IPS-11a (cell line): ENCODE data around the gene PSMD8.
"Not testable (repeated sequence)": the region's sequence is repeated elsewhere in the genome, so short reads cannot be mapped to it uniquely, and the experiment has no call there.

Experiments
- H3K4me3 ChIP-seq: one replicate; pipeline ENCODE4 v1.5.1; 2013; ENCODE audit warnings: low read depth, low read length, control low read depth

PSMD8 gene

DNA sequence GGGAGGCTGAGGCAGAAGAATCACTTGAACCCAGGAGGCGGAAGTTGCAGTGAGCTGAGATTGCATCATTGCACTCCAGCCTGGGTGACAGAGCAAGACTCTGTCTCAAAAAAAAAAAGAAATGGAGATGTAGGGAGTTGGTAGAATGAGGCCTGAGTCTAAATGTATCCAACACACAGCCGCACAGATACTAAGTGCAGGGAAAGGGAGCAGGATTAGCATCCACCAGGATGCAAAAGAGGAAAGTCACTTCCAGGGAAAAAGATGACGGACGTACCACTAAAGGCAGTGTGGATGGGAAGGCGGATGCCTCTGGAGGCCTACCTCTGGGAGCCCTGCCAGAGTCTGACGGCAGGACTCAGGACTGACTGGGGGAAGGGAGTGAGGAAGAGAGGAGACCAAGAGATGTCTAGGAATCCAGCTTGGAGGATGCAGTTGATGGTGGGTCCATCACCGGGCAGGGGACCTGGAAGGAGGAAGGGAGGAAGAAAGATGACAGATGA lies 35.3 kb downstream of the PSMD8 start:
- H3K4me3 ChIP-seq, result no peak overlapping the region

DNA sequence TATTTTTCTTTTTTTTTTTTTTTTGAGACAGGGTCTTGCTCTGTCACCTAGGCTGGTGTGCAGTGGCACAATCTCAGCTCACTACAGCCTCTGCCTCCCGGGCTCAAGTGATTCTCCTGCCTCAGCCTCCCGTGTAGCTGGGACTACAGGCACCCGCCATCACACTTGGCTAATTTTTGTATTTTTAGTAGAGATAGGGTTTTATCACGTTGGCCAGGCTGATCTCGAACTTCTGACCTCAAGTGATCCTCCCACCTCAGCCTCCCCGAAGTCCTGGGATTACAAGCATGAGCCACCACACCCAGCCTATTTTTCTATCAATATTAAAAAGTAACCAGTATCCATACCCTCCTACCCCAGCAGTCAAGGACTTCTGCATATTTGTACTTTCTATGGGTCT lies 36.0 kb downstream of the PSMD8 start:
- H3K4me3 ChIP-seq, result not testable (repeated sequence)

DNA sequence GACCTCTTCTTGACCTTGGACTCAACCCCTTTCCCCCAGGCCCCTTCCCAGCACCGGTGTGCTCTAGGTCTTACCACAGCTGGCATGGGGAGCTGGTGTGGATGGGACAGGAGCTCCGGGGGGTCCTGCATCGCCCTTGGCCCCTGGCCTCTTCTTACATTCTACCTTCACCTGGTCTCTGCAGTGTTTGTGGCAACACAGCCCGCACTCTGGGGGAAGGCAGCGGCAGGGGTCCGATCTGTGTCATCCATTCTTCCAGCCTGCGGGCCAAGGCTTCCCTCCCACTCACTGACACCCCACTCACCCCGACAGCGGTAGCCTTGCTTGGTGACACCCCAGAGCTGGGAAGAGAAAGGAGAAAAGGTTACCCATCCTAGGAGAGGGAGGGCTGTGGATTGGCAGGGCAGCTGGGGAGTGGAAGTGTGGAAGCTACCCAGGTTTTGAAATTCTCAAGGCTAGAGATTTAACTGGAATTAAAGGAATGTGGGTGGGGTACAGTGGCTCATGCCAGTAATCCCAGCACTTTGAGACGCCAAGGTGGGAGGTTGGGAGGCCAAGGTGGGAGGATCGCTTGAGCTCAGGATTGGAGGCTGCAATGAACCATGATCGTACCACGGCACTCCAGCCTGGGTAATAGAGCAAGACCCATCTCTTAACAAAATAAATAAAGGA lies 36.8 kb downstream of the PSMD8 start:
- no peak overlapping the region for H3K4me3 ChIP-seq

DNA sequence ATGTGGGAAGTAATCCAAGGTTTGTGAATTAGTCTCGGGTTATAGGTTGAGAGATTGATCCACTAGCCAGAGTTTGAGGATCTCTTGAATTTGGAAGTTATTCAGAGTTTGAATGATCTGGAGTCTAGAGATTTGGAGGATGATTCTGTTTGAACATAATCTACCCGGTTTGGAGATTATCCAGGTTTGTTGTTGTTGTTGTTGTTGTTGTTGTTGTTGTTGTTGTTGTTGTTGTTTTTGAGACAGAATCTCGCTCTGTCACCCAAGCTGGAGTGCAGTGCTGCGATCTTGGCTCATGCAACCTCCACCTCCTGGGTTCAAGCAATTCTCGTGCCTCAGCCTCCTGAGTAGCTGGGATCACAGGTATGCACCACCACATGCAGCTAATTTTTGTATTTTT lies 37.5 kb downstream of the PSMD8 start:
- H3K4me3 ChIP-seq, result not testable (repeated sequence)

DNA sequence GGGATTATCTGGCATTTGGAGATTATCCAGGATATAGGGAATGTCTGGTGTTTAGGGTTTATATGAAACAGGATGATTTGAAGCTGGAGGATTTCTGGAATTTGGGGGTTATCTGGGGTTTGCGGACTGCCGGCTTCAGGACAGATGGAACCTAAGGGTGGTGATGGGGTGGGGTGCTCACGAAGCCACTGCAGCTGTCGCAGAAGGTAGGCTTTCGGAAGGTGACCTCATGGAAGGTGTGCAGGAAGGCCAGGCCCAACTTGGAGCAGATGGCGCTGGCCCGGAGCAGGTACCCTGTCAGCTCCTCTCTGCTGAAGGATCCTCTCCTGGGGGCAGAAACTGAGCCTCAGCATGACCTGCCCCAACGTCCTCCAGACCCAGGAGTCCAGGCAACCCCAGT lies 38.1 kb downstream of the PSMD8 start:
- H3K4me3 ChIP-seq, result no peak overlapping the region

DNA sequence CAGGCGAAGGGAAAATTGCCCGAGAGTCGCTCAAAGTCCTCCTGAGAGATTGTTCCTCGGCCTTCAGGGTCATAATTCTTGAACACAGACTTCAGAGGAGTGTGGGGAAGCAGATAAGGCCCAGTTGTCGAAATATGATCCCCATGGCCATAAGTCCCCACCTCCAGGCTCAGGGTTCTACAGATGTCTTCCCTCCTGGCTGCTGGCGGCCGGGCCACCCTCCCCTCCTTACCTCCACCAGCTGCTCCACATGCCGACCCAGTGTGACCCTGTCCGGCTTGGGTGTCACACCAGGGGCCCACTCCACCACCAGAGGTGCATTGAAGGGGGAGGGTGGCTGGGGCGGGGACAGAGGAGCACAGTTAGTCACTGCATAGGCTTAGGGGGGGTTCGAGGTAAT lies 38.6 kb downstream of the PSMD8 start:
- H3K4me3 ChIP-seq, result no peak overlapping the region

DNA sequence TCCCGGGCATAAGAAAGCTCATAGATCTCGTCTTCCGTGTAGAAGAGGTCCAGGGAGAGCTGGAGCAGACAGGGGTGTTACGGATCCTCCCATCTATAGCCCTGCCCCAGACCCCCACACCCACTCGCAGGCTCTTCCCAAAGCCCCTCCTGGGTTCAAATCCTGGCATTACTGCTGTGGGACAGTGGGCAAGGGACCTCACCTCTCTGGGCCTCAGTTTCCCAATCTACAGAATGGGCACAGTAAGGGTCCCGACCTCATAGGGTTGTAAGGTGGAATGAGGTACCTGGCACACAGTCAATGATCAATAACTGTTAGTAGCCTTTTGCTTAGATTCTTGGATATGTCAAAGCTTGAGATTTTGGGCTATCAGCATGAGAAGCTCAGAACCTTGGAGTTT lies 39.0 kb downstream of the PSMD8 start:
- H3K4me3 ChIP-seq, result no peak overlapping the region

DNA sequence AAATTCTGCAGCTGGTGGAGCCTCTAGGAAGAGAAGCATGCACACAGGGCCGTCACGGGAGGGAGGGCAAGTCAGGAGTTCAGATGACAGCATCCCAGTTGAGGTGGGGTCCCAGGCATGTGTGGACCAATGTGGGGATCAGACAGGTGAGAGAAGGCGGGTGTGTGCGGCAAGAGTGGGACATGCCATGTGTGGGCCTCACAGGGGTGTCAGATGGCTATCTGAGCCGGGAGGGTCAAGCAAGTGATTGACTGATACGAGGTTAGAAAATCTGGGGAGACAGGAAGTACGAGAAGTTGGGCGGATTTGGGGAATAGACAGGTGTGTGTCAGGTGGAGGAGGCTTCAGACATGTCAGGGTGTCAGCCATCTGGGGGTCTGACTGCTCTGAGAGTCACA lies 42.8 kb downstream of the PSMD8 start:
- H3K4me3 ChIP-seq, result no peak overlapping the region

DNA sequence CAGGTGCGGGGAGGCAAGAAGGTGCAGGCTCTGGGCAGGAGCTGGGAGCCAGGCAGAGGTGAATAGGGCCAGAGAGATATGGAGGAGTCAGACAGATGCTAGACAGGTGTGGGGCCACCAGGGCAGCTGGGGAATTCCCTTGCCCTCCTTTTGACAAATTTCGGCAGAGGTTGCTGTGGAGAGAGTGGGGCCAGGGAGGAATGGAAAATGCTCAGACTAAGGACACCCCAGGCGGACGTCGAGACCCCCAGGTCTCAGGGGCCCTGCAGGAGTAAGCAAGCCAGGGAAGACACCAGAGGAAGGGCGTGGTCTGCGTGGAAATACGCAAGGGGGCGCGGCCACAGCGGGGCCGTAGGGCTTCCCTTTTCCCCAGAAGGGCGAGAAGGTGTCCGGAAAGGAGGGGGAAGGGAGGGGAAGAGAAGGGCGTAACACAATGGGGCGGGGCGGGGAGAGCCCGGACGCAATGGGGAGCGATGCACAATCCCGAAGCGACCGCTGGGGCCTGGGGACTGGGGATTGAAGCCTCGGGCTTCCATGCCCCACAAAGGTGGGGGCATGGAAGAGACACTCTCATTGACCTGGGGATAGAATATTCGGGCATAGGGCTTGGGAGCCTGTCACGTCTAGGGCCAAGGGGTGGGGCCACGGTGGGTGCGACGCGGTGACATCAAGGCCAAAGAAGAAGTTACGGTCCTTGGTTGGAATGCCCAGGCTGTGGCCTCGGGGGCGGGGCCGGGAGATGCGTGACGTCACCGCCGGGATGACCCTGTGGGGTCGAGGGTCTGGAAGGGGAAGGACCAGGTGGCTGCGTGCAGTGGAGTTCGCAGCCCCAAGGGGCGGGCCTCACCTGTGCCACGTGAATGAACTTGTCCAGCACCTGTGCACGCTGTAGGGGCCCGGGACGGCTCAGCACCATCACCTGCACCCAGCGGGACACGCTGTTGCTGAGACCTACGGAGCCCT lies 43.5 kb downstream of the PSMD8 start:
- H3K4me3 ChIP-seq, result peak overlapping the region; percentile 57

DNA sequence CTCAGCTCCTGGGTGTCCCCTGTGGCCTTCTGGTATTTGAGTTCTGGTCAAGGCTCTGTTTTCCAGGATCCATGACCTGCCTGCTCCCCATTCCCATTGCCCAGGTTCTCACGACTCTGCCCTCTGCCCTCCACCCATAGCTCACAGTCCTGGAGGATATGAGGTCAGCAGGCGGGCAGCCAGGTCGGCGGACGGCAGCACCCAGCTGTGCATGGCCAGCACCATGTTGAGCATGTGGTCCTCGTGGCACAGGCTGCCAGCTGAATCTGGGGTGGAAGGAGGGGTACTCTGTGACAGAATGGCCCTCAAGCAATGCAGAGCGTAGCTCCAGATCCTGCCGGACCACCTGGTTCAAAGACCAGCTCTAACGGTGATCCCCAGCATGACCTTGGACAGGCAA lies 46.6 kb downstream of the PSMD8 start:
- no peak overlapping the region for H3K4me3 ChIP-seq

DNA sequence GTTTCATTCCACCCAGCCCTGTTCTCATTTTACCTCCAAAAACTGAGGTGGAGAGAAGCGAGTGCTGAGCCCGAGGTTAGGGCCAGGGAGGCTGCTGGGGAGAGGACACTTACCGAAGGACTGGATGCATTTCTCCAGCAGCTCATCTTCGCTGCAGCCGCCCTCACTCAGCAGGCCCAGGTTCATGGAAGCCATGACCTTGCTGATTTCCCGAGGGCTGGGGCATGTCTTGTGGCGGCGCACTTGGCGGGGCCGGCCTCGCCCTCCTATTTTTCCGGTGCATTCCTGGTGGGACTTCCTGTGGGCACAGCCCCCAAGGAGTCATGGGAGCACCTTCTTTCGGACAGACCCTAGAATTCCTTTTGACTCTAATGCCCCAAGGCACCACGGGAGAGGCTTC lies 47.5 kb downstream of the PSMD8 start:
- H3K4me3 ChIP-seq, result no peak overlapping the region

DNA sequence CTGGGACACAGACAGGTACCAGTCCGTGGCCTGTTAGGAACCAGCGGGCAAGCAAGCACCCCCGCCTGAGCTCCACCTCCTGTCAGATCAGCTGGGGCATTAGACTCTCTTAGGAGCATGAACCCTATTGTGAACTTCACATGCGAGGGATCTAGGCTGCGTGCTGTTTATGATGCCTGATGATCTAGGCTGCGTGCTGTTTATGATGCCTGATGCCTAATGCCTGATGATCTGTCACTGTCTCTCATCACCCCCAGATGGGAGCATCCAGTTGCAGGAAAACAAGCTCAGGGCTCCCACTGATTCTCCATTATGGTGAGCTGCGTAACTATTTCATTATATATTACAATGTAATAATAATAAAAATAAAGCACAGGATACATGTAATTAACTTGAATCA lies 48.1 kb downstream of the PSMD8 start:
- no peak overlapping the region for H3K4me3 ChIP-seq

DNA sequence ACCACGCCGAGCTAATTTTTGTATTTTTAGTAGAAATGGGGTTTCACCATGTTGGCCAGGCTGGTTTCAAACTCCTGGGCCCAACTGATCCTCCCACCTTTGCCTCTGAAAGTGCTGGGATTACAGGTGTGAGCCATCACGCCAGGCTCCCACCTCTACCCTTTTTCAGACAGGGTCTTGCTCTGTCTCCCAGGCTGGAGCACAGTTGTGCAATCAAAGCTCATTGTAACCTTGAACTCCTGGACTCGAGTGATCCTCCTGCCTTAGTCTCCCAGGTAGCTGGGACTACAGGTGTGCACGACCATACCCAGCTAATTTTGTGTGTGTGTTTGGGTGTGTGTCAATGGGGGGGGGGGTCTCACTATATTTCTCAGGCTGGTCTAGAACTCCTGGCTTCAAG lies 49.9 kb downstream of the PSMD8 start:
- no peak overlapping the region for H3K4me3 ChIP-seq

DNA sequence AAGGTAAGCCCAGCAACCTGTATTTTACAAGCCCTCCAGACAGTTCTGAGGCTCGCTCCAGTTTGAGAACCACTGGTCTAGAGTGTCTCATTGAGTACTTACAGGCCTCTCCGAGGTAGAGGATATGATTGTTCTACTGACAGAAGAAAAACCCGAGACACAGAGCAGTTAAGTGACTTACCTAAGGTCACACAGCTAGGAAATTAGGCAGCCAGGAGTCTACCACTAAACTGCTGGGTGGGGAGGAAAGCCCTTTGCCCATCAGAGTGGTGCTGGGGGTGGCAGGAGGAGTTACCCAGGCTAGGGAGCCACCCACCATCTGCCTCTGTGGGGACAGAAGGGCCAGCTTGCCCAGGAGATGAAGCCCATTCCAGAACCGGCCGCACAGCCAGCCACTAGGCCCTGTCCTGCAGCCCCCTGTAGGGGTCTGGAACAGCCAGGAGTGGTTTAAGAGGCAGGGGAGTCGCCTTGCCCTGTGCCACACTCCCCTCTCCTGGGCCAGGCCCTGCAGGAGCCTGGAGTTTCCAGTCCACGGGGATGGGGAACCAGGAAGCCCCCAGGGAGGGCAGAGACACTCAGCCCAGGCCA lies 50.9 kb downstream of the PSMD8 start:
- H3K4me3 ChIP-seq, result no peak overlapping the region

DNA sequence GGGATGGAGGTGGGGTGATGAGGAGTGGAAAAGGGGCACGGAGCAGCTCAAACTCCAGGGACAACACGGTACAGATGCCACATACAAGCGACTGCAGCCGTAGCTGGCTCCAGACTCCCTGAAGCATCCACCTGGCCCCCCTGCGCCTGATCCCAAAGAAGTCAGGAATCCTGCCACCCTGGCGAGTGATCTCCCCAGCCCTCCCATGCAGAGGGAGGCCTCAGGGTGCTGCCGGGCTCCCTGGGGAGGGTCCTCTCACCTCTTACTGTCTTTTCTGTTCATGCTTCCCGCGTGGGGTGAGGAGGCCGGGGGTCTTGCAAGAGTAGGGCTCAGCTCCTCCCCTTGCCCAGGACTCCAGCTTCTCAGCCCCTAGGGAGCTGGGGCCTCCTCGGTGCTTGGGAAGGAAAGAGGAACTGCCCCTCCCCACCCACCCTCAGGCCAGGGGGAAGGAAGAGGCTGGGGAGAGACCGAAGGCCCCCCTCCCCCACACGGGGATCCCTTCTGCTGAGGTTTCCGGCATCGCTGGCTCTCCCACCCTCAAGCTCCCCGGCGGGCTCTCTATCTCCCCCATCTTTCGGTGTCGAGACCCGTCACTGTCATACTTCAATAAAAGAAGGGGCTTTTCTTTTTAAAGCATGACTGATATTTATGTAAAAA lies 51.6 kb downstream of the PSMD8 start, which contains the start of gene RASGRP4:
TSS of gene RASGRP4 (minus strand) at position 410 of the 657 bp plus-strand sequence. CDS start at position 282, 128 bp downstream.
- no peak within 1 kb of the TSS for H3K4me3 ChIP-seq

DNA sequence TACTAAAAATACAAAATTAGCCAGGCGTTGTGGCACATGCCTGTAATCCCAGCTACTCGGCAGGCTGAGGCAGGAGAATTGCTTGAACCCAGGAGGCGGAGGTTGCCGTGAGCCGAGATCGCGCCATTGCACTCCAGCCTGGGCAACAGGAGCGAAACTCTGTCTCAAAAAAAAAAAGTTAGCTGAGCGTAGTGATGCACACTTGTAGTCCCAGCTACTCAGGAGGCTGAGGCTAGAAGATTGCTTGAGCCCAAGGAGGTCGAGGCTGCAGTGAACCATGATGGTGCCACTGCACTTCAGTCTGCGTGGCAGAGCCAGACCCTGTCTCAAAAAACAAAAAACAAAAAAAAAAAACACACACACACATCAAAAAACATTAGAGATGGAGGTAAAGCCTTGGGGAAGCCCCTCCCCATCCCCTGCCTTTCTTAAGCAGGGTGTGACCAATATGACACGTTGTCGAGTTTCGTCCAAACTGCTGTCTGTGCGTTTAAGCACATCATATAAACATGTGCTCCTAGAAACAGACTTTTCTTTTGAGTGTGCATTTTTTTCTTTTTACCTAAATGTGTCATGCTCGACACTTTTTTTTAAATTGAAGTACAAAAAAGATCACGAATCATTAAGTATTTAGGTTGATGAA lies 52.8 kb downstream of the PSMD8 start:
- not testable (repeated sequence) for H3K4me3 ChIP-seq

DNA sequence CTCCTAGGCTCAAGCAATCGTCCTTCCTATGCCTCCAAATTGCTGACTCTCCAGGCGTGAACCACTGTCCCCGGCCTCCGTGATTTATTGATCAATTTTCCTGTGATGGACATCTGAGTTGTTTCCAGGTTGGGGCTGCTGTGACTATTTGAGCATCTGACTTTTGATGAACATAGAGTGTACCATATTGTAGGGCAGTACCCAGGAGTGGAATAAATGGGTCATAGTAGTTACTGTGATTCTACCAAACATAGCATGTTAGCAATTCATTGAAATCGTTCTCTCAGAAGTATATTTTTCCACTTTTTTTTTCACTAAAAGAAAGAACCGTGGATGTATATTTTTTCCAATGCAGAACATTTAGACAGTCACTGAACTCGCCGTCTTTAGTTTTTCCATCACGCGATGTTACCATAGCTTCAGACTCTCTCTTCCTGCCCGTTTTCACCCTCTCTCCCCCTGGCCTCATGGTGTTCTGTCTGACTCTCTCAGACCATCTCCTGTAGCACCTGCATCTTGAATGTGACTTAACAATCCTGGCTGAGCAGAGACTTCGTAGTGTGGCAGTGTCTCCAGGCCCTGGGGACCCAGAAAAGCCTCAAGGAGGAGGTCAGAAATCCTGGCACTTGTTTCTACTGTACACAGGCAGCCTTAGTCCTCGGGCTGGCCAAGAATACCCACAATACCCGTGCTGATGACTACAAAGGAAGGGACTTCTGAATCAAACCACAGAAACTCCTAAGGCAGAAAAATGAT lies 54.9 kb downstream of the PSMD8 start:
- H3K4me3 ChIP-seq, result no peak overlapping the region

DNA sequence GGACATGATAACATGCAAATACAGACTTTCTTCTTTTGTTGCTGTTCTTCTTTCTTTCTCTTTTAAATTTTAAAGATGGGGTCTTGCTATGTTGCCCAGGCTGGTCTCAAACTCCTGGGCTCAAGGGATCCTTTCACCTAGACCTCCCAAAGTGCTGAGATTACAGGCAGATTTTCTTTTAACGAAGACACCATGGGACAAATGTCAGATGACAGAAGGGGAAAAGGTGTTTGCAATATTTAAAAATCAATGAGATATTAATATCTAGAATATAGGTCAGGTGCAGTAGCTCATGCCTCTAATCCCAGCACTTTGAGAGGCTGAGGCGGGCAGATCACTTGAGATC lies 55.4 kb downstream of the PSMD8 start:
- no peak overlapping the region for H3K4me3 ChIP-seq

DNA sequence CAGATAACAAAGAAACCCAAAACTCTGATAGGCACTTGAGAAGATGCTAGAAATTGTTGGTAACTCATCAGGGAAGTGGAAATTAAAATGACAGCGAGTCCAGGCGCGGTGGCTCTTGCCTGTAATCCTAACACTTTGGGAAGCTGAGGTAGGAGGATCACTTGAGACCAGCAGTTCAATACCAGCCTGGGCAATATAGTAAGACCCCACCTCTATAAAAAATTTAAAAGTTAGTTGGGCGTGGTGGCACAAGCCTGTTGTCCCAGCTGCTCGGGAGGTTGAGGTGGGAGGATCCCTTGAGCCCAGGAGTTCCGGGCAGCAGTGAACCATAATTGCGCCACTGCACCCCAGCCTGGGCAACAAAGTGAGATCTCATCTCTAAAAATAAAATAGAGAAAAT lies 56.6 kb downstream of the PSMD8 start:
- no peak overlapping the region for H3K4me3 ChIP-seq

DNA sequence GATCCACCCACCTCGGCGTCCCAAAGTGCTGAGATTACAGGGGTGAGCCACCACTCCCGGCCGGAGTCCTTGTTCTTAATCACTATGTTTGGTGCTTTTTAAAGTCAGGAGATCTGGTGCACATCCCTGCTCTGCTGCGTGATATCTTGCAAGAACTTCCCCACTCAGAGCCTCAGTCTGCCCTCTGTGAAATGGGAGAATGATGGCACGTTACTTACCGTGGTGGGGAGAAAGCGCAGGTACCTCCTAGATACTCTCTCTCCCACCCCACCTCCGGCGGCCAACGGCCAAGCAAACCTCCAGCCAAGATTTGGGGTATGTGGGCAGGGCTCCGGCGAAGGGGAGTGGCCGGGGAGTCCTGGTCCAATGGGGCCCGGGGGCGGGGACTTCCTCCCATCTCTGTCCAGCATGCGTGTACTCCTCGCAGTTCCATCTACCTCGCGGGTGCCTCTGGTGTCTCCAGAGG lies 58.9 kb downstream of the PSMD8 start, which contains the start of gene RYR1:
TSS of gene RYR1 (plus strand) at position 424 of the 466 bp plus-strand sequence. CDS start 139 bp downstream, outside the sequence.
- peak within 1 kb of the TSS; percentile 58 for H3K4me3 ChIP-seq
